Measurements from ENCODE around the gene ALG12. TPM values are rescaled to one million over a fixed set of nuclear protein-coding genes. Genes with fewer than 3 reads are reported as not detected.

Gene ALG12
- total and polyA plus RNA-seq, 4 donors, result 13.3 to 27.4 (median 19.1) TPM

DNA sequence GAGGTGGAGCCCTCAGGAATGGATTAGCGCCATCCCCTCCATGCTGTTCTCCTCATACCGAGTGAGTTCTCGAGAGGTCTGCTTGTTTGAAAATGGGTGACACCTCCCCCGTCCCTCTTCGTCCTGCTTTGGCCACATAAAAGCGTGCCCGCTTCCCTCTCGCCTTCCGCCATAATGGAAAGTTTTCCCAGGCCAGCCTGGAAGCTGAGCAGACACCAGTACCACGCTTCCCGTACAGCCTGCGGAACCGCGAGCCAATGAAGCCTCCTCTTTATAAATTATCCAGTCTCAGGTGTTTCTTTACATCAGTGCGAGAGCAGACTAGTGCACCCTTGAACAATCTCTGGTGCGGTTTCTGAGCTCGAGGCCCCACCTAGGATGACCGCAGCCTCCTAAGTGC, 12.8 kb downstream of the ALG12 start:
- peaks cover 92% of the 10 kb centered on the region for H3K36me3 ChIP-seq (ENCODE audit: control insufficient read depth, insufficient read depth, low read length)
- no peak for DNase-seq (ENCODE audit: low read depth in 4 of 6, low spot score in 6 of 6)
- H3K27me3 ChIP-seq (ENCODE audit: control insufficient read depth, insufficient read depth, low read length), result no peaks in the 10 kb centered on the region
- no peak overlapping the region for H3K4me3 ChIP-seq (ENCODE audit: low read depth, low read length)
- 93% methylated on average over 18 of the region's 18 CpGs for WGBS (ENCODE audit: insufficient coverage)
- H3K4me1 ChIP-seq (ENCODE audit: control insufficient read depth, insufficient read depth, low read length), result no peaks in the 10 kb centered on the region
- H3K27ac ChIP-seq (ENCODE audit: low read depth, low read length), result no peak overlapping the region
- H3K9me3 ChIP-seq (ENCODE audit: control insufficient read depth, insufficient read depth, low read length), result no peaks in the 10 kb centered on the region

DNA sequence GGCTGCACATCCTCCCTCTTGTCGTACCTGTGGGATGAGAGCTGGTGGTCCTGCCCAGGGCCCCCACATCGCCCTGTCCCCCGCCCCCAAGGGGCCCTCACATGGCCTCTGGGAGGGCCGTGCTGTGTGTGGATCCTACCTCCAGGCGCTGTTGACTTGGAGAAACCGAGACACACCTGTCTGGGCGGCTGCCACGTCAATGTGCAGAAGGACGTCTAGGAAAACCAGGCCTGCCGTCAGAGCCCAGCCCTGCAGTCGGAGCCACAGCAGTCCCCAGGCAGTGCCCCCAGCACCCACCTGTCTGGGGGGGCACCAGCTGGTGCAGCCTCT, 14.2 kb downstream of the ALG12 start:
- Histone ChIP-seq H3K27ac (ENCODE audit: low read depth, low read length) (no peak overlapping the region), H3K4me1 (ENCODE audit: control insufficient read depth, insufficient read depth, low read length) (no peaks in the 10 kb centered on the region), H3K27me3 (ENCODE audit: control insufficient read depth, insufficient read depth, low read length) (no peaks in the 10 kb centered on the region), H3K9me3 (ENCODE audit: control insufficient read depth, insufficient read depth, low read length) (no peaks in the 10 kb centered on the region), H3K36me3 (ENCODE audit: control insufficient read depth, insufficient read depth, low read length) (peaks cover 84% of the 10 kb centered on the region), H3K4me3 (ENCODE audit: low read depth, low read length) (no peak overlapping the region)
- 92% methylated on average over 11 of the region's 11 CpGs for WGBS (ENCODE audit: insufficient coverage)
- DNase-seq (ENCODE audit: low read depth in 4 of 6, low spot score in 6 of 6), result no peak

DNA sequence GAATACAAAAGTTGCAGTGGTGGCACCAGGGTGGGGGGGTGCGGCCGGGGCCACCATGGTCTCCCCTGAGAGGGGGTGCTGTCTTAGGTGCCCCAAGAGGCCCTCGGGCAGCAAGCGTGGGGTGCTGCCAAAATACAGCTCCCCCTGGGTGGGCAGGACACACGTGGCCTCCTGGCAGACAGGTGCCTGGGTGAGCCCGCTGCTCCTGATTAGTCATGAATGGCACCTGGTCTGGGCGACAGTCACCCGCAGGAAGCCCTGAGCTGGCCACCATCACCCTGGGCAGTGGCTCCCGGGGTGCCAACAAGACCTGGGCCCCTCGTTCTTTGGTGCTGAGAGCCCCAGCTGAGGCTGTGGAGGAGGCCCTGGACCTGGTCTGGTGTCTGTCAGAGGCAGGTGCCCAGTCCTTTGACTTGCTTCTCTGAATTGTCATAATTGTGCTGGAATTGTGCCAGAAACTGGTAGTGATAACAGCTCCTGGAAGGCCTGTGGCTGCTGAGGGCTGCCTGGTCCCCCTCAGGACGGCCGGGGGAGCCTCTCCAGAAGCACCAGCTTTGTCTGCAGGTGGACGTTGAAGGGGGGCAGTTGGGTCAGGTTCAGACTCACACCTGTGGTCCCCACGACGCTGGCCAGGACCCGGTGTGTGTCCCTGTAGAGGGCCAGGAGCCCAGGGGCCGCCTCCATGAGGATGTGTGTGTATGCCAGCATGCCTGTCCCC, 14.8 kb downstream of the ALG12 start:
- no peaks in the 10 kb centered on the region for H3K9me3 ChIP-seq (ENCODE audit: control insufficient read depth, insufficient read depth, low read length)
- no peak for DNase-seq (ENCODE audit: low read depth in 4 of 6, low spot score in 6 of 6)
- no peak overlapping the region for H3K4me3 ChIP-seq (ENCODE audit: low read depth, low read length)
- no peaks in the 10 kb centered on the region for H3K27me3 ChIP-seq (ENCODE audit: control insufficient read depth, insufficient read depth, low read length)
- 91% methylated on average over 16 of the region's 17 CpGs for WGBS (ENCODE audit: insufficient coverage)
- peaks cover 83% of the 10 kb centered on the region for H3K36me3 ChIP-seq (ENCODE audit: control insufficient read depth, insufficient read depth, low read length)
- H3K27ac ChIP-seq (ENCODE audit: low read depth, low read length), result no peak overlapping the region
- H3K4me1 ChIP-seq (ENCODE audit: control insufficient read depth, insufficient read depth, low read length), result no peaks in the 10 kb centered on the region

DNA sequence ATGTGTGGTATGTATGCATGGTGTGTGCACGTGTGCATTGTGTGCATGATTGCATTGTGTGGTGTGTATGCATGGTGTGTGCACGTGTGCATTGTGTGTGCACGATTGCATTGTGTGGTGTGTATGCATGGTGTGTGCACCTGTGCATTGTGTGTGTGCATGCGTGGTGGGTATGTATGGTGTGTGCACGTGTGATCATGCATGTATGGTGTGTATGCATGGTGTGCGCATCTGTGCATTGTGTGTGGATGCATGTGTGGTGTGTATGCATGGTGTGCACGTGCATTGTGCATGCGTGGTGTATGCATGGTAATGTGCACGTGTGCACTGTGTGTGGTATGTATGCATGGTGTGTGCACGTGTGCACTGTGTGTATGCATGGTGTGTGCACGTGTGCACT, 16.8 kb downstream of the ALG12 start:
- 99% methylated on average over 11 of the region's 11 CpGs for WGBS (ENCODE audit: insufficient coverage)
- Histone ChIP-seq H3K27me3 (ENCODE audit: control insufficient read depth, insufficient read depth, low read length) (no peaks in the 10 kb centered on the region), H3K36me3 (ENCODE audit: control insufficient read depth, insufficient read depth, low read length) (peaks cover 75% of the 10 kb centered on the region), H3K4me1 (ENCODE audit: control insufficient read depth, insufficient read depth, low read length) (no peaks in the 10 kb centered on the region), H3K9me3 (ENCODE audit: control insufficient read depth, insufficient read depth, low read length) (no peaks in the 10 kb centered on the region), H3K27ac (ENCODE audit: low read depth, low read length) (no peak overlapping the region), H3K4me3 (ENCODE audit: low read depth, low read length) (no peak overlapping the region)
- no peak for DNase-seq (ENCODE audit: low read depth in 4 of 6, low spot score in 6 of 6)

DNA sequence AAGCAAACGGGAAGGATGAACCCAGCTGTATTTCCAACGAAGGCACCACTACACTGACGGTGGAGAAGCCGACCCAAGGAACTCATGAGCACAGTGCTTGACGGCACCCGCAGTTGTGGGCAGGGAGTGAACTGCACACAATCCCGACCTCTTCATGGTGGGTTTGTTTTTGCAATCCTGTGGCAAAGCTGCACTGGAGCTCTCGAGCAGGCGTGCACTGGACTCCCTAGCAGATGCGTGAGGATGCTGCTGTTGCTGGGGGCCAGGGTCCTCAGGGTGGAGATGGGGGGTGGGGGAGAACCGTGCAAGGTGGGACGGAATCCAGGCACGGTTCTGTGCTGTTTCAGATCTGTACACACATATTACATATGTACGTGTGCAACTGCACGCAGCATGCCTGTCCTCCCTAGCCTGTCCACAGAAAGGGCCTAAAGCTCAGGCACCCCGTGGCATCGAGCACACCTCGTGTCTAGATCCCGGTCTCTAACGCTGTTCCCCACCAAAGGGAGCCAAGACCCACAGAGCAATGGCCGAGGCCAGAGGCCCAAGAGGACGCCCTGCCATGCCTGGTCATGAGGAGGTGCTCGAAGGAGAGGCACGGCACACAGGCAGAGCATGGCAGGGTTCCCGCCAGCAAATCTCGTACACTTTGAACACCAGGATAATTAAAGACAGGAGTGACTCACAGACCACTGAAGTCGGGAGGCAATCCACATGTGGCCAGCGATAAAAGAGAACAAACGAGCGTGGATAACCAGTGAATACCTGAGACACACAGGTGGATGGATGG, 17.6 kb downstream of the ALG12 start:
- no peaks in the 10 kb centered on the region for H3K4me1 ChIP-seq (ENCODE audit: control insufficient read depth, insufficient read depth, low read length)
- H3K9me3 ChIP-seq (ENCODE audit: control insufficient read depth, insufficient read depth, low read length), result no peaks in the 10 kb centered on the region
- no peak overlapping the region for H3K27ac ChIP-seq (ENCODE audit: low read depth, low read length)
- H3K27me3 ChIP-seq (ENCODE audit: control insufficient read depth, insufficient read depth, low read length), result no peaks in the 10 kb centered on the region
- H3K4me3 ChIP-seq (ENCODE audit: low read depth, low read length), result no peak overlapping the region
- WGBS (ENCODE audit: insufficient coverage), result 88% methylated on average over 27 of the region's 30 CpGs
- no peak for DNase-seq (ENCODE audit: low read depth in 4 of 6, low spot score in 6 of 6)
- peaks cover 74% of the 10 kb centered on the region for H3K36me3 ChIP-seq (ENCODE audit: control insufficient read depth, insufficient read depth, low read length)

DNA sequence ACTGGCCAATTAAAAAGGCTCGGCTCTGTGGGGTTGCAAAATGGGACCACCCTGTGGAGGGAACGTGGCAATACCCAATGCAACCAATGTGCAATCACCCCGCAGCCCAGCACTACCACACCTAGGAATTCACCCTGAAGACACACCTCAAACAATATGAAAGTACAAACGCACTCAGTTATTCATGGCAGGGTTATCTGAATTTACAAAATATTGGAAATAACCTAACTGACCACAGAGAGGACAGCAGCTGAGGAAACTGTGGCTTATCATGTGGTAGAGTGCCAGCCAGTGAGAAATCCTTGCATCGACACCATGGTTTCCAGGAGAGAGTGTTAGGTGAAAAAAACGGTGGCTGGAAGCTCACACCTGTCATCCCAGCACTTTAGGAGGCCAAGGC, 18.7 kb downstream of the ALG12 start:
- WGBS (ENCODE audit: insufficient coverage), result 92% methylated on average over 5 of the region's 6 CpGs
- DNase-seq (ENCODE audit: low read depth in 4 of 6, low spot score in 6 of 6), result no peak
- Histone ChIP-seq H3K27me3 (ENCODE audit: control insufficient read depth, insufficient read depth, low read length) (no peaks in the 10 kb centered on the region), H3K27ac (ENCODE audit: low read depth, low read length) (no peak overlapping the region), H3K36me3 (ENCODE audit: control insufficient read depth, insufficient read depth, low read length) (peaks cover 70% of the 10 kb centered on the region), H3K4me3 (ENCODE audit: low read depth, low read length) (no peak overlapping the region), H3K4me1 (ENCODE audit: control insufficient read depth, insufficient read depth, low read length) (no peaks in the 10 kb centered on the region), H3K9me3 (ENCODE audit: control insufficient read depth, insufficient read depth, low read length) (no peaks in the 10 kb centered on the region)

DNA sequence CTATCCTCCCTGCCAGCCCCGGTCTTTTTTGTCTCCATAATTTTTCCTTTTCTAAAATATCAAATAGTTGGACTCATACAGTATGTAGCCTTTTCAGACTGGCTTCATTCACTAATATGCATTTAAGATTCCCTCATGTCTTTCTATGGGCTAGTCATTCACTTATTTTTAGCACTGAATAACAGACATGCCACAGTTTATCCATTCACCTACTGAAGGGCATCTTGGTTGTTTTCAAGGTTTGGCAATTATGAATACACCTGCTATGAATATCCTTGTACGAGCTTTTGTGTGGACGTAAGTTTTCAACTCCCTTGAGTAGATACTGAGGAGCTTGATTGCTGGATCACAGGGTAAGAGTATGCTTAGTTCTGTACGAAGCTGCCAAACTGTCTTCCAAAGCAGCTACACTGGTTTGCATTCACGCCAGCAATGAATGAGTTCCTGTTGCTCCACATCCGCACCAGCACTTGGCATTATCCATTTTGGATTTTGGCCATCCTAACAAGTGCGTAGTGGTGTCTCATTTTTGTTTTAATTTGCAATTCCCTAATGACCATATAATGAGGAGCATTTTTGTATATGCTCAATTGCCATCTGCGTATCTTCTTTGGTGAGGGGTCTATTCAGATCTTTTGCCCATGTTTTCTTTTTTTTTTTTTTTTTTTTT, 21.1 kb downstream of the ALG12 start:
- Histone ChIP-seq H3K4me3 (ENCODE audit: low read depth, low read length) (no peak overlapping the region), H3K27me3 (ENCODE audit: control insufficient read depth, insufficient read depth, low read length) (no peaks in the 10 kb centered on the region), H3K9me3 (ENCODE audit: control insufficient read depth, insufficient read depth, low read length) (no peaks in the 10 kb centered on the region), H3K4me1 (ENCODE audit: control insufficient read depth, insufficient read depth, low read length) (peaks cover 3% of the 10 kb centered on the region), H3K36me3 (ENCODE audit: control insufficient read depth, insufficient read depth, low read length) (peaks cover 56% of the 10 kb centered on the region), H3K27ac (ENCODE audit: low read depth, low read length) (no peak overlapping the region)
- DNase-seq (ENCODE audit: low read depth in 4 of 6, low spot score in 6 of 6), result no peak
- WGBS (ENCODE audit: insufficient coverage), result 98% methylated on average over 6 of the region's 8 CpGs

DNA sequence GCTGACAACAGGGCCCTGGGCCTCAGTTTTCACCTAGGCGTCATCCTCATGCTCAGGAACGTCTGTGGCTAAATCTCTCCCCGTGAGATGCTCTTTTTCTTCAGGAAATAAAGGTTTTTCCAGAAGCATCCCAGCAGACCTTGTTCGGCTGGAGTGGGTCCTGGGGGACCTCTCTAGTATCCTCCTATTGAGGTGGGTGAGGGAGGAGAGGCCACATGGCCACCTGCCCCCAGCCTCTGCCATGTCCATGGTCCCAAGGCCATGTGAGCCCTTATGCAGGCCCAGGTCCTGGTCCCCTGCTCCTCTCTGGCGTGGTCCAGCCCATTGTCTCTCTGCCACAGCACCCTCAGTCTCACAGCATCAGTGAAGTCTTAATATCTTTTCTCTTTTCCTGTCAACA, 22.0 kb downstream of the ALG12 start:
- H3K4me1 ChIP-seq (ENCODE audit: control insufficient read depth, insufficient read depth, low read length), result peaks cover 3% of the 10 kb centered on the region
- H3K36me3 ChIP-seq (ENCODE audit: control insufficient read depth, insufficient read depth, low read length), result peaks cover 47% of the 10 kb centered on the region
- H3K27me3 ChIP-seq (ENCODE audit: control insufficient read depth, insufficient read depth, low read length), result no peaks in the 10 kb centered on the region
- no peak overlapping the region for H3K27ac ChIP-seq (ENCODE audit: low read depth, low read length)
- no peak for DNase-seq (ENCODE audit: low read depth in 4 of 6, low spot score in 6 of 6)
- no peaks in the 10 kb centered on the region for H3K9me3 ChIP-seq (ENCODE audit: control insufficient read depth, insufficient read depth, low read length)
- 90% methylated on average over 5 of the region's 5 CpGs for WGBS (ENCODE audit: insufficient coverage)
- no peak overlapping the region for H3K4me3 ChIP-seq (ENCODE audit: low read depth, low read length)

DNA sequence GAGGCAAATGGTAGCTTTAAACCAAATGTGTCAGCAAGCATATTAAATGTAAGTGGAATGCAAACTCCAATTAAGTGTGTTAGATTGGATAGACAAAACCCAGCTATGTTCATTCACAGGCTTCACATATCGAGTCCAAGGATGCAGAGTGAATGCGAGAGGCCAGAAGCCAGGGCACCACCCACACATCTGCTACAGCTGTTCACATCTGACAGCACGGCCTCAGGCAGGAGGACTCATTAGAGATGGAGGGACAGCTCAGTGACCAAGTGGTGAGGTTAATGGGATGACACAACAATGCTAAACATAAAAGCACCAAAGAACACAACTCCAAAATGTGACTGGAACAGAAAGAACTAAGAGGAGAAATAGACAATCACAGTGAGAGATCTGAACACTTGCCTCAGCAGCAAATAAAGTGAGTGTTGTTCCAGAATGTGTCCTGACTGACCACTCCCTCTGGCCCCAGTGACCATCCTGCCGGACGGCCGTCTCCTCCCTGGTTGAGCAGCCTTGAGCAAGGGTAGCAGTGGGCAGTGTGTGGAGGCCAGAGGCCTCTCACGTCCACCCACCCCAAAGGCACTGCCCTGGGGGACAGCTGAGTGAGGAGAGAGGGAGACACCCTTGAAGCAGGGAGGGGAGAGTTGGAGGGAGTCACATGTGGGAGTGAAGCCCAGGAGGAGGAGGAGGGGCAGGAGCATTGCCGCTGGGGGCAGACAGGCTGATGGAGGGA, 23.8 kb downstream of the ALG12 start:
- H3K9me3 ChIP-seq (ENCODE audit: control insufficient read depth, insufficient read depth, low read length), result no peaks in the 10 kb centered on the region
- H3K27me3 ChIP-seq (ENCODE audit: control insufficient read depth, insufficient read depth, low read length), result no peaks in the 10 kb centered on the region
- no peak for DNase-seq (ENCODE audit: low read depth in 4 of 6, low spot score in 6 of 6)
- no CpG with 5 or more reads among the region's 8 CpGs for WGBS (ENCODE audit: insufficient coverage)
- H3K4me1 ChIP-seq (ENCODE audit: control insufficient read depth, insufficient read depth, low read length), result peaks cover 3% of the 10 kb centered on the region
- H3K4me3 ChIP-seq (ENCODE audit: low read depth, low read length), result no peak overlapping the region
- peaks cover 38% of the 10 kb centered on the region for H3K36me3 ChIP-seq (ENCODE audit: control insufficient read depth, insufficient read depth, low read length)
- no peak overlapping the region for H3K27ac ChIP-seq (ENCODE audit: low read depth, low read length)
